HepG2 (cell line): ENCODE measurements around the gene LCAT. TPM values are rescaled to one million over a fixed set of nuclear protein-coding genes. Genes with fewer than 3 reads are reported as not detected.
A peak's percentile ranks its signal among the peaks of the same experiment; 100 is the strongest.

Experiments
- BORCS8-MEF2B ChIP-seq: sonication (generic); formaldehyde crosslinking; IDR thresholded peaks from 2 replicates; pipeline ENCODE4 v1.8.0; 2022; ENCODE audit warnings: mild to moderate bottlenecking, missing genetic modification reagents
- CREB1 ChIP-seq, 2 experiments: fragments of 450-650 bp in 1 of 2; IDR thresholded peaks; 2 replicates each; pipeline ENCODE4 v1.6.1; 2016 to 2017; ENCODE audit warnings: control low read depth in 1 of 2, mild to moderate bottlenecking in 1 of 2, missing compliant biosample characterization in 1 of 2, missing genetic modification characterization in 1 of 2
- KAT2B ChIP-seq: fragments of 150-350 bp; IDR thresholded peaks from 2 replicates; pipeline ENCODE4 v1.6.1; 2014; ENCODE audit warnings: low read depth, low read length, borderline replicate concordance
- KAT8 ChIP-seq: IDR thresholded peaks from 2 replicates; pipeline ENCODE4 v1.6.1; 2016; ENCODE audit warnings: missing genetic modification reagents, missing compliant biosample characterization
- MAF1 ChIP-seq: sonication (generic); formaldehyde crosslinking; IDR thresholded peaks from 2 replicates; pipeline ENCODE4 v1.5.0; 2020; ENCODE audit warnings: missing genetic modification reagents, borderline replicate concordance
- POGZ ChIP-seq: sonication (generic); formaldehyde crosslinking; IDR thresholded peaks from 2 replicates; pipeline ENCODE4 v1.4.0; 2020; ENCODE audit warnings: mild to moderate bottlenecking, missing genetic modification reagents
- POLR2AphosphoS5 ChIP-seq: IDR thresholded peaks from 2 replicates; pipeline ENCODE4 v1.6.1; 2012; ENCODE audit warnings: low read depth, low read length
- RBFOX2 ChIP-seq: fragments of 200-400 bp; formaldehyde crosslinking; IDR thresholded peaks from 2 replicates; pipeline ENCODE4 v1.6.1; 2017; ENCODE audit warnings: low read depth, mild to moderate bottlenecking, low read length
- RBM22 ChIP-seq: fragments of 200-400 bp; formaldehyde crosslinking; optimal IDR thresholded peaks from 2 replicates; pipeline ENCODE3; 2017; ENCODE audit warnings: mild to moderate bottlenecking, low read length, moderate library complexity
- SCMH1 ChIP-seq: sonication (generic); formaldehyde crosslinking; IDR thresholded peaks from 2 replicates; pipeline ENCODE4 v1.9.0; 2021; ENCODE audit warnings: missing genetic modification reagents, mild to moderate bottlenecking, borderline replicate concordance
- ZC3H4 ChIP-seq: sonication (generic); formaldehyde crosslinking; IDR thresholded peaks from 2 replicates; pipeline ENCODE4 v1.4.0; 2020; ENCODE audit warnings: missing genetic modification reagents, borderline replicate concordance
- ZFP90 ChIP-seq: sonication (generic); formaldehyde crosslinking; IDR thresholded peaks from 2 replicates; pipeline ENCODE4 v1.8.0; 2022; ENCODE audit warnings: missing genetic modification reagents, mild to moderate bottlenecking, inconsistent platforms, borderline replicate concordance
- ZMYM2 ChIP-seq: sonication (generic); formaldehyde crosslinking; IDR thresholded peaks from 2 replicates; pipeline ENCODE4 v1.8.0; 2022; ENCODE audit warnings: mild to moderate bottlenecking, missing genetic modification reagents
- ZNF138 ChIP-seq: sonication (generic); formaldehyde crosslinking; IDR thresholded peaks from 2 replicates; pipeline ENCODE4 v1.5.0; 2020; ENCODE audit warnings: mild to moderate bottlenecking, low read depth, missing genetic modification reagents
- ZNF30 ChIP-seq: sonication (generic); formaldehyde crosslinking; IDR thresholded peaks from 2 replicates; pipeline ENCODE4 v1.5.0; 2020; ENCODE audit warnings: mild to moderate bottlenecking, missing genetic modification reagents
- ZNF329 ChIP-seq: sonication (generic); formaldehyde crosslinking; IDR thresholded peaks from 2 replicates; pipeline ENCODE4 v1.9.0; 2021; ENCODE audit warnings: low read depth, mild to moderate bottlenecking, missing genetic modification reagents
- ZNF33B ChIP-seq: sonication (generic); formaldehyde crosslinking; IDR thresholded peaks from 2 replicates; pipeline ENCODE4 v1.5.1; 2020; ENCODE audit warnings: mild to moderate bottlenecking, missing genetic modification reagents
- ZNF569 ChIP-seq: sonication (generic); formaldehyde crosslinking; IDR thresholded peaks from 2 replicates; pipeline ENCODE4 v1.5.0; 2020; ENCODE audit warnings: mild to moderate bottlenecking, missing genetic modification reagents, moderate library complexity, borderline replicate concordance
- ZNF775 ChIP-seq: sonication (generic); formaldehyde crosslinking; IDR thresholded peaks from 2 replicates; pipeline ENCODE4 v1.4.0; 2020; ENCODE audit warnings: missing genetic modification reagents, mild to moderate bottlenecking, moderate library complexity, borderline replicate concordance
- ZNF878 ChIP-seq: sonication (generic); formaldehyde crosslinking; IDR thresholded peaks from 2 replicates; pipeline ENCODE4 v1.8.1; 2023; ENCODE audit warnings: mild to moderate bottlenecking, missing genetic modification reagents, moderate library complexity
- ZSCAN12 ChIP-seq: sonication (generic); formaldehyde crosslinking; IDR thresholded peaks from 2 replicates; pipeline ENCODE4 v1.9.0; 2021; ENCODE audit warnings: mild to moderate bottlenecking, missing genetic modification reagents
- ZSCAN20 ChIP-seq: sonication (generic); formaldehyde crosslinking; IDR thresholded peaks from 2 replicates; pipeline ENCODE4 v1.4.0; 2020; ENCODE audit warnings: missing genetic modification reagents, mild to moderate bottlenecking, borderline replicate concordance
- ZSCAN31 ChIP-seq: sonication (generic); formaldehyde crosslinking; IDR thresholded peaks from 2 replicates; pipeline ENCODE4 v1.5.0; 2020; ENCODE audit warnings: low read depth, mild to moderate bottlenecking, missing genetic modification reagents
- polyA plus RNA-seq, 8 experiments: library from polyadenylated mRNA; depleted of rRNA in 3 of 8; stranded (reverse) in 7 of 8; unstranded in 1 of 8; fragments of >200 nt; fragmentation: Illumina TruSeq in 4 of 8; extraction: Trizol in 4 of 8; gene quantifications; 2 replicates each; pipeline versions ENCODE4 v1.2.1 to v1.2.3, GENCODE V29; 2011 to 2016; ENCODE audit warnings: low read depth in 4 of 8, missing spikeins in 1 of 8, mixed read lengths in 1 of 8; ENCODE audit not compliant: insufficient read depth in 1 of 8
- total RNA-seq, 5 experiments: library from RNA; depleted of rRNA; stranded (reverse); fragments of >200 nt; fragmentation: Illumina TruSeq; extraction: Trizol; gene quantifications; 2 replicates each; pipeline ENCODE4 v1.2.3, GENCODE V29; 2016; ENCODE audit warnings: low read depth in 1 of 5
- TF ChIP-seq, protein P1 (sequence below): IDR thresholded peaks from 2 replicates; pipeline ENCODE4 v1.6.1; 2016; ENCODE audit warnings: control low read depth
- TF ChIP-seq, protein P2 (sequence below): sonication (generic); formaldehyde crosslinking; IDR thresholded peaks from 2 replicates; pipeline ENCODE4 v1.5.0; 2020; ENCODE audit warnings: mild to moderate bottlenecking, missing genetic modification reagents, borderline replicate concordance

LCAT gene
- total and polyA plus RNA-seq, 2 of the 13 experiments (the other 11 are each of a cell fraction or from before 2014, with no cell fraction given), result 36.1 to 38.9 TPM

DNA sequence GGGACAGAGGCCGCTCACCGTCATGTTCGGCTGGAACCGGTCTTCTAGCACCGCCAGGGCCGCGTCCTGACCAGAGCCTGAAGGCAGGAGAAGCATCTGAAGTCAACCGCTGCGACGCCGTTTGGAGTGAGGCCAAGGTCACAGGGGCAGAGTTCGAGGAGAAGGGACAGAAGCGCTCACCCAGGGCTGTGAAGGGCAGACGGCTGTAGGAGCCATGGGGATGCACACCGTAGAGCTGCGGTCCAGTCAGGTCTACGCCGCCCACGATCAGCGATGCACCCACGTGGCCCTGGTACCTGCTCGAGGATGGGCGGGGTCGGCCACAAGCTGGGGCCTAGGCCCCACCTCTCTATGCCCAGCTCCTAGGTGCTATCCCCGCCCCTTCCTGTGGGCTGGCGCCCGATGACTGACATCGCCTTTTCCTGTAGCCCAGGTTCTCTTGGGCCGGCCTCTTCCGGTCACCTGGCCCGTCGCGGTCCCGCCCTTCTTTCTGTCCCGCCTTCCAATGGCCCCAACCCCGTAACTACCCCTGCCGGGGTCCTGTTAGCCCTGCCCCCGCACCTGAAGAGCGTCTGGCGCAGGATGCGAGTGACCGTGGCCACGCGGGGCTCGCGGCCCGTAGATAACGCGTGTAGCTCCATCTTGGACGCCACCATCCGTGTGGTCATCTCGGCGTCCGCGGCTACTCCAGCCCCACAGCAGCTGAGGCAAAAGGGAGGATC is 8.4 kb downstream of the LCAT start (continued):
- TF ChIP-seq BORCS8-MEF2B (CRISPR knock-in tag), result peak; percentile 86
- TF ChIP-seq CREB1 (IDR thresholded peaks at IDR 0.05), result peak; percentile 56
- no peak for TF ChIP-seq CREB1 (CRISPR knock-in tag; IDR thresholded peaks at IDR 0.05)
- peak; percentile 26; the same call in 1 of the 2 replicates for TF ChIP-seq ZNF33B (CRISPR knock-in tag)
- TF ChIP-seq, protein P1, sequence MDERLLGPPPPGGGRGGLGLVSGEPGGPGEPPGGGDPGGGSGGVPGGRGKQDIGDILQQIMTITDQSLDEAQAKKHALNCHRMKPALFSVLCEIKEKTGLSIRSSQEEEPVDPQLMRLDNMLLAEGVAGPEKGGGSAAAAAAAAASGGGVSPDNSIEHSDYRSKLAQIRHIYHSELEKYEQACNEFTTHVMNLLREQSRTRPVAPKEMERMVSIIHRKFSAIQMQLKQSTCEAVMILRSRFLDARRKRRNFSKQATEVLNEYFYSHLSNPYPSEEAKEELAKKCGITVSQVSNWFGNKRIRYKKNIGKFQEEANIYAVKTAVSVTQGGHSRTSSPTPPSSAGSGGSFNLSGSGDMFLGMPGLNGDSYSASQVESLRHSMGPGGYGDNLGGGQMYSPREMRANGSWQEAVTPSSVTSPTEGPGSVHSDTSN (CRISPR knock-in tag), result peak; percentile 87
- TF ChIP-seq ZNF30 (CRISPR knock-in tag), result no peak
- TF ChIP-seq ZSCAN20, result peak; percentile 19; the same call in 1 of the 2 replicates
- TF ChIP-seq POLR2AphosphoS5, result peak; percentile 90
- TF ChIP-seq, protein P2, sequence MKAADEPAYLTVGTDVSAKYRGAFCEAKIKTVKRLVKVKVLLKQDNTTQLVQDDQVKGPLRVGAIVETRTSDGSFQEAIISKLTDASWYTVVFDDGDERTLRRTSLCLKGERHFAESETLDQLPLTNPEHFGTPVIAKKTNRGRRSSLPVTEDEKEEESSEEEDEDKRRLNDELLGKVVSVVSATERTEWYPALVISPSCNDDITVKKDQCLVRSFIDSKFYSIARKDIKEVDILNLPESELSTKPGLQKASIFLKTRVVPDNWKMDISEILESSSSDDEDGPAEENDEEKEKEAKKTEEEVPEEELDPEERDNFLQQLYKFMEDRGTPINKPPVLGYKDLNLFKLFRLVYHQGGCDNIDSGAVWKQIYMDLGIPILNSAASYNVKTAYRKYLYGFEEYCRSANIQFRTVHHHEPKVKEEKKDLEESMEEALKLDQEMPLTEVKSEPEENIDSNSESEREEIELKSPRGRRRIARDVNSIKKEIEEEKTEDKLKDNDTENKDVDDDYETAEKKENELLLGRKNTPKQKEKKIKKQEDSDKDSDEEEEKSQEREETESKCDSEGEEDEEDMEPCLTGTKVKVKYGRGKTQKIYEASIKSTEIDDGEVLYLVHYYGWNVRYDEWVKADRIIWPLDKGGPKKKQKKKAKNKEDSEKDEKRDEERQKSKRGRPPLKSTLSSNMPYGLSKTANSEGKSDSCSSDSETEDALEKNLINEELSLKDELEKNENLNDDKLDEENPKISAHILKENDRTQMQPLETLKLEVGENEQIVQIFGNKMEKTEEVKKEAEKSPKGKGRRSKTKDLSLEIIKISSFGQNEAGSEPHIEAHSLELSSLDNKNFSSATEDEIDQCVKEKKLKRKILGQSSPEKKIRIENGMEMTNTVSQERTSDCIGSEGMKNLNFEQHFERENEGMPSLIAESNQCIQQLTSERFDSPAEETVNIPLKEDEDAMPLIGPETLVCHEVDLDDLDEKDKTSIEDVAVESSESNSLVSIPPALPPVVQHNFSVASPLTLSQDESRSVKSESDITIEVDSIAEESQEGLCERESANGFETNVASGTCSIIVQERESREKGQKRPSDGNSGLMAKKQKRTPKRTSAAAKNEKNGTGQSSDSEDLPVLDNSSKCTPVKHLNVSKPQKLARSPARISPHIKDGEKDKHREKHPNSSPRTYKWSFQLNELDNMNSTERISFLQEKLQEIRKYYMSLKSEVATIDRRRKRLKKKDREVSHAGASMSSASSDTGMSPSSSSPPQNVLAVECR, result peak; percentile 94; the same call in 1 of the 2 replicates
- TF ChIP-seq ZSCAN31 (CRISPR knock-in tag), result no peak; the same call in none of the 2 replicates
- peak; percentile 74 for TF ChIP-seq KAT8 (CRISPR knock-in tag)
- TF ChIP-seq ZNF569 (CRISPR knock-in tag), result 0 out of 2 replicates have a peak, but pooled peaks have one; percentile 45
- no peak for TF ChIP-seq ZNF138 (CRISPR knock-in tag)
- TF ChIP-seq ZMYM2 (CRISPR knock-in tag), result 0 out of 2 replicates have a peak, but pooled peaks have one; percentile 47
- TF ChIP-seq RBFOX2, result peak; percentile 97
- TF ChIP-seq SCMH1 (CRISPR knock-in tag), result no peak
- peak; percentile 50; the same call in 1 of the 2 replicates for TF ChIP-seq ZC3H4
- TF ChIP-seq KAT2B, result no peak
- peak; percentile 54; the same call in 1 of the 2 replicates for TF ChIP-seq ZNF775 (CRISPR knock-in tag)
- TF ChIP-seq POGZ (CRISPR knock-in tag), result peak; percentile 66
- no peak for TF ChIP-seq ZSCAN12
- TF ChIP-seq MAF1 (CRISPR knock-in tag), result peak; percentile 93; the same call in 1 of the 2 replicates
- TF ChIP-seq ZNF329 (CRISPR knock-in tag), result no peak
- TF ChIP-seq RBM22, result no peak
- TF ChIP-seq ZNF878 (CRISPR knock-in tag), result peak; percentile 50; the same call in 1 of the 2 replicates
- TF ChIP-seq ZFP90 (CRISPR knock-in tag), result peak; percentile 93
